ENCODE data around the gene TNS3. TPM values are rescaled to one million over a fixed set of nuclear protein-coding genes. Genes with fewer than 3 reads are reported as not detected.

The TNS3 gene
- total and polyA plus RNA-seq, 10 of the 15 experiments (the other 5 are each of a cell fraction or from before 2014, with no cell fraction given), result 0.27 to 2.7 (median 0.79) TPM

DNA sequence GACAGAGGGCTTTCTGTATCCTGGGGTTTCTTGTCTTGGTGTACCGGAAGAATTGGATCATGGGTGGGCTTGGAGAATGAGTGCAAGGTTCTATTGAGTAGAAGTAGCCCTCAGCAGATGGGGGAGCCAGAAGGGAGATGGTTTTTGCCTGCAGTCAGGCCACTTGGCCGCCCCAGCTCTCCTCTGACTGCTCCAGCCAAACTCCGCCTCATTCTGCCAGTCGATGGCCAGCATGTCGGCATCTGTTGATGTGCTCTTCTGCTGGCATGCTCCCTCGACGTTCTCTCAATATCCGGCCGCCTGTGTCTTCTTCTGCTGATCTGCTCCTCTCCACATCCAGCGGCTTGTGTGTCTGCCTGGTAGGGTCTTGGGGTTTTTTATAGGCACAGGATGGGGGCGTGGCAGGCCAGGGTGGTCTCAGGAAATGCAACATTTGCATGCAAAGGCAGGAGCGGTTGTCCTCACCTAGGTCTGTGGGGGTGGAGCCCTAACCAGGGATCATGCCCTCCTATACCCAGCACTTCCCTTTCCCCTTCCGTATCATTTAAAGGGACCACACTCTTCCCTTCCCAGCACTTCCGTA lies 40.2 kb upstream of the TNS3 start:
- FAIRE-seq (no peak), DNase-seq (ENCODE audit: low read depth, low spot score) (no peak), ATAC-seq (no peak)
- CTCF ChIA-PET, result no interaction called here
- Histone ChIP-seq H3K9me3 (replicated peaks; ENCODE audit: control insufficient read depth, insufficient read depth, low read length) (no peaks in the 10 kb centered on the region), H3K4me2 (ENCODE audit: control insufficient read depth, insufficient read depth) (no peak overlapping the region), H2AFZ (ENCODE audit: control insufficient read depth, low read depth, low read length) (no peak overlapping the region), H3K4me1 (ENCODE audit: control insufficient read depth, insufficient read depth, low read length) (peaks cover under 1% of the 10 kb centered on the region), H3K4me3 (no peak overlapping the region), H4K20me1 (ENCODE audit: control insufficient read depth, insufficient read depth) (no peaks in the 10 kb centered on the region), H3K27me3 (replicated peaks in 1 of 2; ENCODE audit: control insufficient read depth in 2 of 2, insufficient read depth in 2 of 2, low read length in 1 of 2) (peaks cover 0 to 3% of the 10 kb centered on the region in 2 experiments; a peak in 2 of 4 replicates), H3K9ac (ENCODE audit: control insufficient read depth, insufficient read depth, low read length) (no peak overlapping the region), H3K79me2 (ENCODE audit: control insufficient read depth, insufficient read depth, low read length) (no peaks in the 10 kb centered on the region), H3K27ac (ENCODE audit: control insufficient read depth, insufficient read depth) (no peak overlapping the region), H3K36me3 (ENCODE audit: control insufficient read depth in 2 of 2, insufficient read depth in 2 of 2, low read length in 1 of 2) (no peaks in the 10 kb centered on the region)
- 39% methylated on average over 14 of the region's 14 CpGs for WGBS (ENCODE audit: insufficient coverage, insufficient replicate concordance, low lambda C conversion rate, missing lambda C conversion rate)
- BruUV-seq (replicated peaks), result no TSS peak
- in situ Hi-C loops (cut with MboI) (no loop called here), intact Hi-C loops (cut with micrococcal nuclease; ENCODE audit: unreplicated experiment) (loop anchor here (5.0 kb wide), 1 partner anchor 65 kb away; no protein-coding TSS in a partner anchor)
- RAD21 ChIA-PET (ENCODE audit: unreplicated experiment), result no interaction called here
- POLR2A ChIA-PET, result no interaction called here
- TF ChIP-seq BMI1 (IDR thresholded peaks at IDR 0.05; ENCODE audit: borderline replicate concordance), result no peak
- TF ChIP-seq TARDBP (IDR thresholded peaks at IDR 0.05; ENCODE audit: borderline replicate concordance), result no peak
- no peak for TF ChIP-seq CBX5 (IDR thresholded peaks at IDR 0.05; ENCODE audit: low read depth)
- no peak for TF ChIP-seq GABPA (IDR thresholded peaks at IDR 0.05; ENCODE audit: low read depth)
- TF ChIP-seq STAT1 (conservative IDR thresholded peaks at IDR 0.05), result no peak
- no peak for TF ChIP-seq GATAD2B (conservative IDR thresholded peaks at IDR 0.05; ENCODE audit: low read depth)
- no peak for TF ChIP-seq LARP7 (IDR thresholded peaks at IDR 0.05)
- TF ChIP-seq FOXK2 (IDR thresholded peaks at IDR 0.05), result no peak
- TF ChIP-seq RB1 (IDR thresholded peaks at IDR 0.05; ENCODE audit: borderline replicate concordance), result no peak
- TF ChIP-seq SMAD5 (IDR thresholded peaks at IDR 0.05; ENCODE audit: low read depth), result no peak
- TF ChIP-seq CBFB (IDR thresholded peaks at IDR 0.05; ENCODE audit: low read depth), result no peak
- no peak for TF ChIP-seq CHD1 (IDR thresholded peaks at IDR 0.05; ENCODE audit: low read depth, low read length)
- no peak for TF ChIP-seq BRCA1 (IDR thresholded peaks at IDR 0.05; ENCODE audit: low read depth, low read length)
- no peak for TF ChIP-seq TCF12 (IDR thresholded peaks at IDR 0.05; ENCODE audit: low read depth, low read length)
- TF ChIP-seq STAT3 (IDR thresholded peaks at IDR 0.05; ENCODE audit: low read depth, low read length), result no peak
- SMC1A ChIA-PET (ENCODE audit: uncharacterized antibody, unreplicated experiment), result no interaction called here

Measured in GM12878 (cell line).